Chondrocyte (in vitro differentiated cells): Measurements from ENCODE around the gene SGMS1. TPM values are rescaled to one million over a fixed set of nuclear protein-coding genes. Genes with fewer than 3 reads are reported as not detected.

Experiments used
- DNase-seq: peaks from one replicate; pipeline ENCODE4 v3.0.0; 2021; ENCODE audit warnings: mixed read lengths, low spot score
- H3K27ac Mint-ChIP-seq: one replicate; pipeline ENCODE4 v1.8.0; 2021; ENCODE audit warnings: mild to moderate bottlenecking, moderate library complexity, mixed read lengths; ENCODE audit not compliant: unreplicated experiment
- H3K27me3 Mint-ChIP-seq: 2 replicates; pipeline ENCODE4 v1.8.0; 2021; ENCODE audit warnings: low read depth, mixed read lengths
- H3K36me3 Mint-ChIP-seq: 2 replicates; pipeline ENCODE4 v1.8.0; 2021; ENCODE audit warnings: low read depth, mixed read lengths
- H3K4me1 Mint-ChIP-seq: 2 replicates; pipeline ENCODE4 v1.8.0; 2021; ENCODE audit warnings: low read depth, mild to moderate bottlenecking, mixed read lengths
- H3K4me3 Mint-ChIP-seq: one replicate; pipeline ENCODE4 v1.8.0; 2021; ENCODE audit warnings: mild to moderate bottlenecking, moderate library complexity, mixed read lengths; ENCODE audit not compliant: unreplicated experiment
- H3K9me3 Mint-ChIP-seq: 2 replicates; pipeline ENCODE4 v1.8.0; 2021; ENCODE audit warnings: low read depth, mixed read lengths
- CTCF ChIP-seq: fragments of 200-600 bp; sonication (generic); IDR thresholded peaks from 2 replicates; pipeline ENCODE4 v1.5.0; 2021; ENCODE audit warnings: antibody characterized with exemption, mild to moderate bottlenecking, moderate library complexity
- total RNA-seq: library from RNA; stranded (reverse); gene quantifications from 3 replicates; pipeline ENCODE4 v1.2.1, GENCODE V29; 2021

SGMS1 gene
- total RNA-seq, 1 donor from 2014 or later = 27.1 TPM

- no peak overlapping the region for H3K4me3 Mint-ChIP-seq
These were observed 92.2 kb downstream of the SGMS1 start for GRCh38 chr10:50531388-50532077.

GRCh38 chr10:50529660-50530059 is 94.1 kb downstream of the SGMS1 start:
- Mint-ChIP-seq H3K4me1 (no peaks in the 10 kb centered on the region), H3K27me3 (no peaks in the 10 kb centered on the region), H3K4me3 (no peak overlapping the region), H3K36me3 (peaks cover 1% of the 10 kb centered on the region), H3K9me3 (no peaks in the 10 kb centered on the region), H3K27ac (no peak overlapping the region)
- DNase-seq = no peak
- TF ChIP-seq CTCF = no peak

More at GRCh38 chr10:50531388-50532077, 92.2 kb downstream of the SGMS1 start:
- Mint-ChIP-seq H3K27ac (no peak overlapping the region), H3K27me3 (no peaks in the 10 kb centered on the region), H3K4me1 (no peaks in the 10 kb centered on the region), H3K36me3 (peaks cover 1% of the 10 kb centered on the region), H3K9me3 (no peaks in the 10 kb centered on the region)
- TF ChIP-seq CTCF = no peak
- no peak for DNase-seq

GRCh38 chr10:50528206-50528605 is 95.5 kb downstream of the SGMS1 start:
- Mint-ChIP-seq H3K4me1 (no peaks in the 10 kb centered on the region), H3K9me3 (no peaks in the 10 kb centered on the region), H3K27me3 (no peaks in the 10 kb centered on the region), H3K27ac (no peak overlapping the region), H3K36me3 (peaks cover 1% of the 10 kb centered on the region), H3K4me3 (no peak overlapping the region)
- no peak for DNase-seq
- TF ChIP-seq CTCF = no peak

GRCh38 chr10:50527442-50528043 is 96.2 kb downstream of the SGMS1 start:
- H3K4me1 Mint-ChIP-seq = no peaks in the 10 kb centered on the region
- no peaks in the 10 kb centered on the region for H3K27me3 Mint-ChIP-seq

GRCh38 chr10:50526185-50526584 is 97.6 kb downstream of the SGMS1 start:
- Mint-ChIP-seq H3K27me3 (no peaks in the 10 kb centered on the region), H3K9me3 (no peaks in the 10 kb centered on the region), H3K4me1 (no peaks in the 10 kb centered on the region), H3K36me3 (peaks cover 1% of the 10 kb centered on the region), H3K27ac (no peak overlapping the region), H3K4me3 (no peak overlapping the region)
- no peak for DNase-seq
- no peak for TF ChIP-seq CTCF

More at GRCh38 chr10:50527442-50528043, 96.2 kb downstream of the SGMS1 start:
- H3K36me3 Mint-ChIP-seq = peaks cover 1% of the 10 kb centered on the region
- H3K27ac Mint-ChIP-seq = no peak overlapping the region
- TF ChIP-seq CTCF = no peak
- H3K4me3 Mint-ChIP-seq = no peak overlapping the region
- H3K9me3 Mint-ChIP-seq = no peaks in the 10 kb centered on the region
- DNase-seq = no peak
